ENCODE results near the gene LHPP.
A peak's percentile ranks its signal among the peaks of the same experiment; 100 is the strongest.

Gene LHPP

DNA sequence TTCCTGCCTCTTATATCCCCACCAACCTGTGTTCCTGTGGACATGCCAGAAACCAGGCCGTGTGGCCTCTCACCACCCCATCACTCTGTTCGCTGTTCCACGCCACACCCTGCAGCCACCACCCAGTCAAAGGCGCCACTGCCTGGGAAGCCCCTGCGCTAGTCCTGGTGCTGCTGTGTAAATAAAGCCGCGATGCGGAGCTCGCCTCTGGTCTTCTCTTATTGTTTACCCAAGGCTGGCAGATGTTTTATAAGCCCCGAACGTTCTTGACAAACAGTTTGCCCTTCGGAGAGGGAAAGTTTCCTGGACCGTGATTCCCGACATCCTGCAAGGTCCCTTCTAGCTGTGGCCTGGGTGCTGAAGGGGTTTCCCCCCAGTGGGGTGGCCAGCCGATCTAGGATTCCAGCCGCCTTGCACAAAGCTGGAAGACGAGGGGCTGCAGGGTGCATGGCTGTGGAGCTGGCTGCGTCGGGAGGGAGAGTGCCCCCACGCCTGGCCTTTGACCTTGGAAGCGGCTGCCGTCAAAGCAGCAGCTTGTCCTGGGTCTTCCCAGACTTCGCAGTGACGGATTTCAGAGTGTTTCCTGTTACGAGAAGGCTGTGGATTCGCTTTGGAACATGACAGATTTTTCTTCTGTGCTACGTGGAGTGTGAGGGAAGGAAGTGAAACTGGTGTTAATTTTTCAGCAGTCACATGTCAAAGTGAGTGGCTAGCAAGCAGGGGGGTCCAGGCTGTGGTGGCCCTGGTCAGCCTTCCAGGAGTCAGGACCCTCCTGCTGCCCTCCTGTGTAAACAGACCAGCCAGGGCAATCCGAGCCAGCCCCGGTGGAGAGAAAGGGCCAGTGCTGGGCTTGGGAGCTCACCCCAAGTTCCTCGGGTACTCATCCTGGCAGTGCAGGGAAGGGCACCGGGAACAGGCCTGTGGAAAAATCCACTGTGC, 61.6 kb downstream of the LHPP start:
- DNase-seq, result no peak

DNA sequence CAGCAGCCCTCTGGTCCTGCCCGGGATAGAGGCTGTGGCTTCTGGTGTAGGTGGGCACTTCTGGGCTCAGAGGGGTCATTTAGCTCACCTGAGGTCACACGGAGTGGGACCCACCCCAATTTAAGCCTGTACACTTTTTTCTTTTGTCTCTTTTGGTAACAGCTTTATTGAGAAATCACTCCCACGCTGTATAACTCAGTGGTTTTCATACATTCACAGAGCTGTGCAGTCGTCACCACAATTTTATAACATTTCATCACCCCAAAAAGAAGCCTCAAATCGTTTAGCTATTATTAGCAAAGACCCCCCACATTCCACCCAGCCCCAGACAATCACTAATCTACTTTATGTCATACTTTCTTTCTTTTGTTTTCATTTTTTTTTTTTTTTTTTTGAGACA, 62.3 kb downstream of the LHPP start:
- no peak for DNase-seq

DNA sequence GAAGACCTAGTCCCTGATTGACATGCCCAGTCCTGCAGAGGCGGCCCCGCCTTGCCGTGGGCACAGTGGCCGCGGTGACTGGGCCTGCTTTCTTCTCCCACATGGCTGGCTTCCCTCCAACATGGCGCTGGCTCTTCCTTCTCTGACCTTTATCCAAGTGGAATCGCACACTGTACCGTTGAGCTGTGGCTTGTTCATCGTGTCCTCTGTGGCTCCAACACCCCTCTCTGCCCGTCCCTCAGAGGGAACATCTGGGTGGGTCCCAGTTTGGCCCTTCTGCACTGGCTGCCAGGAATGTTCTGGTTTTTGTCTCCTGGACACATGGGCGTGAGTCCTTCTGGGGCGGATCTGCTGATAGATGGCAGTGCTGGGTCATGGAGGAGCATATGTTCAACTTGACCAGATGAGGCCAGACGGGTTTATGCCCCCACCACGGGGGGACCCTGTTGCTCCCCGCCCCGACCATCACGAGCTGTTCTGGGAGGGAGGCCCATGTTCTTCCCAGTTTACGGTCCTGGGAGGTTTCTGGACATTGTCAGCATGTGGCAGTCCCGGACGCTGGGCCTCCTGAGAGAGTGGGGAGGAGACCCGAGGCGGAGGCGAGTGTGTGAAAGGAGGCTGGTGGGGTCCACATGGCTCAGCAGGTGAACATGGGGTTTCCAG, 63.5 kb downstream of the LHPP start:
- DNase-seq, result no peak

DNA sequence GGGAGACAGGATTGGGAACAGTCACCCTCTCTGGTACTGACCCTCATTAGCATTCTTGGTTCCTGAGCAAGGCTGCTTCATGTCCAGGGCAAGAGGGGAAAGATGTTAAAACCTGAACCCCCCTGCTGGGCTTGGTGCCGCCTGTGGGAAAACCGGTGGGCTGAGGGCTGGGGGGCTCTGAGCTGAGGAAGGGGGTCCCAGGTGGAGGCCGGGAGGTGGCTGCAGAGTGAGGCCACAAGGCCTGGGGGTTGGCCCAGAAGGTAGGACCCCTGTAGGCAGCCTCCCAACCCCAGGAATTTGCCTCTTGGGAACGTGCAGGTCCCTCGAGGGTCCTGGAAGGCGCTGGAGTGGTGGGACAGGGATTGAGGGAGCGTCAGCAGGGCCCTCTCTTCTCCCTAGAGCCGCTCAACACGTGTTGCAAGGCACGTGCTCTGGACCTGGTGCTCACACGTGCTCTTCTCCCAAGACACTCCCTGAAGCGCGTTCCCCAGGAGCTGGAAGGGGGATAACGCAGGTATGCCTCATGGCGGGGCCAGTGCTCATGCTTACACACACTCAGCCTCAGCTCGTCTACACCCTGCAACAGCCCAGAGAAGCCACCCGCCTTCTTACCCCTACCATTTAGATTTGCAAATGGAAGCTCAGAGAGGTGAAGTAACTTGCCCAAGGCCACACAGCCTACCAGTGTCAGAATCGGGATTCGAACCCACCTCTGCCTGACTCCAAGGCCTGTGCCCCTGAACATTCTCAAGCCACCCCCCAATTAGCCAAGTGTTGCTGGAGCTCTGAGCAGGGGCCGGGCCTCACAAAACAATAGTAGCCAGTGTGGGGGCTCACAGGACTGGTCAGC, 64.4 kb downstream of the LHPP start:
- no peak for DNase-seq

DNA sequence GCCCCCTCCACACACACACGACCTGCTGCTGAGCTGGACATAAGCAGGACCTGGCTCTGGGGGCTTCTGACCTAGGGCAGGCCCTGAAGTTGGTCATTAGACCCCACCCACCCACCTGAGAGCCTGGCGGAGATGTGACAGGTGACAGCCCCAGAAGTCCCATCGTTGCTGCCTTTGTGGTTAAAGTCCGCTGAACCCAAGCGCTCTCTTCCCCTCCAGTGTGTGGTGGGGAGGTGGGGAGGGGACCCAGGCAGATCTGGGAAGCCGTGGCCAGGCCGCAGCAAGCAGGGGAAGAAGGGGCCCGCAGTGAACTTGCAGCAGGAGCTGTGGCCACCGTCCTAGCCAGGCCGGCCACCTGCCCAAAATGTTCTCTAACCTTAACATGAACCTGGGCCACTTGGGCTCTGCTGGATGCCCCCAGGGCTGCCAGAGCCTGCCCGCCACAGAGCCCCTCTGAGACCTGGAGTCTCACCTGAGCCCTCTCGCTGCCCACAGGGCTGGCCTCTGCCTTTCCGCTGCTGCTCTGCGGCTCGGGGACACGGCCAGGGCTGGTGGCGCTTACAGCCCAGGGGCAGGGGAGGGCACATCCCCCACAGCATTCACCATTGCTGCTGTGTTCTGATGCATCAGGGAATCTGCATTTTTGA, 65.1 kb downstream of the LHPP start:
- no peak for DNase-seq

DNA sequence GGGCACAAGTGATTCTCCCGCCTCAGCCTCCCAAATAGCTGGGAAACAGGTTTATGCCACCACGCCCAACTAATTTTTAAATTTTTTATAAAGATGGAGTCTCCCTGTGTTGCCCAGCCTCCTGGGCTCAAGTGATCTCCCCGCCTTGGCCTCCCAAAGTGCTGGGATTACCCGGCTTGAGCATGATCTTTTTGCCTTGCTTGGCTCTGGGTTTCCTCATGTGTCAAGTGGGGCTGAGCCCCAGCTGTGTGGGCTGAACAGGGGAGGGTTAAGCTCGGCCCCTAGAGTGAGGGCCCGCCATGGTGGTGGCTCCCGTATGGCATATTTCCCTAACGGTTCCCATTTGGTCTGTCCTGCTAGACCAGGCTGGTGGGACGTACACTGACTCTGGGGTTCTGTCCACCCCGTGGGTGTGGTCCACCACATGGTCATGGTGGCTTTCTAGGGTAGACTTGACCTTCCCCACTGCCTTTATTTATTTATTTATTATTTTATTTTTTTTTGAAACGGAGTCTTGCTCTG, 66.3 kb downstream of the LHPP start:
- no peak for DNase-seq

DNA sequence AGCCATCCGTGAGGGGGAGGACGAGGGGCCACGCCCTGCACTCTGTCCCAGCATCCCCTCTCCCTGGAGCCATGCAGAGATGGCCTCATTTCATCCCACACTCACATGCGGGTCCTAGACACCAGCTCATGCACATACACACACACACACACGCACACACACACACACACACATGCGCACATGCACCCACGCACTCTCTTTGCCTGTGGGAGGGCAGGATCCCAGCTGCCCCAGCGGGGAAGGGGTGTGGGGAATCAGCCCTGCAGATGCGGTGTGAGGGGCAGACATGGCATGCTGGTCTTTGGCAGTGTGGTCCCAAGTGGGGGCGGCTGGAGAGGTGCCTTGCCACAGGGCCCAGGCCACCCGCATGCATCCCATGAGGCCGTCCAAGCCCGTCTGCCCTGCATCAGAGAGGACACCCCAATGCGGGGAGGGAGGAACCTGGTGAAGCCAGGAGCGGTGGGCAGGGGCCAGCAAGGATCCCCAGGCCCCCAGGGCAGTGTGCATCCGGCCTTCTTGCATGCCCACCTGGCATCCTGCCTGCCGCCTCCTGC, 68.1 kb downstream of the LHPP start:
- no peak for DNase-seq

DNA sequence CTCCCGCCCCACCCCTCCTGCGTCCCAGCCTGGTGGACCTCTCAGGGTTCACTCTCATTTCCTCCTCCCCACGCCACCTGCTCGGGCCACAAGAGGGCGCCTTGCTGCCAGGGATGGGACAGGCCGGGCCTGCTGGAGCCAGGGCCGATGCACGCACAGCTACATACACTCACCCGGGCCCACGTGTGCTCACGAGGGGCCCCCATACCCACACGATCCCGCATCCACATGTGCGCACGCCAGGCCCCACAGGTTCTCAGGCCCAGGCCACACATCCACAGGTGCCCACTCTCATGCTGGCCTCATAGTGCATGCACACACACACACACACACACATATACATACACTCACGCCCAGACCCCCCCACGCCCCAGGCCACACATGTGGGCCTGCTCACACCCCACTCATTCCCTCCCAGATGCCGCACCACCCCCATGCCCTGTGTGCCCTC, 68.6 kb downstream of the LHPP start:
- peak; percentile 30 for DNase-seq

DNA sequence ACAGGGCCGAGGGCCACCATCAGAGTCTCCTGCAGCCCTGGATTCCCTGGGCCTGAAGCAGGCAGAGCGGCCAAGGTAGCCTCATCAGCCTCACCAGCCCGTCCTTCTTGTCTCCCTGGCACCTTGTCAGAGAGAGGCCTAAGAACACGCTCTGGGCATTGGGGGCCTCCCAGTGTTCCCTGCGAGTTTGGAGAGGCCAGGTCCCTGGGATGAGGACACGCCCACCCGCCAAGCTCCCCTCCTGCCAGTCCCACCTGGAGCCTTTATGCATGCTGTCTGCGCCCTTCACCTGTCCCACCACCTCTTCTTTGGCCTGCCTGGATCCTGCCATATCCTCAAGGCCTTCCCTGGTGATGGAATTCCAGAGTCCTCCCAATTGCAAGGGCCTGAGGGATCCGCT, 69.2 kb downstream of the LHPP start:
- no peak for DNase-seq

DNA sequence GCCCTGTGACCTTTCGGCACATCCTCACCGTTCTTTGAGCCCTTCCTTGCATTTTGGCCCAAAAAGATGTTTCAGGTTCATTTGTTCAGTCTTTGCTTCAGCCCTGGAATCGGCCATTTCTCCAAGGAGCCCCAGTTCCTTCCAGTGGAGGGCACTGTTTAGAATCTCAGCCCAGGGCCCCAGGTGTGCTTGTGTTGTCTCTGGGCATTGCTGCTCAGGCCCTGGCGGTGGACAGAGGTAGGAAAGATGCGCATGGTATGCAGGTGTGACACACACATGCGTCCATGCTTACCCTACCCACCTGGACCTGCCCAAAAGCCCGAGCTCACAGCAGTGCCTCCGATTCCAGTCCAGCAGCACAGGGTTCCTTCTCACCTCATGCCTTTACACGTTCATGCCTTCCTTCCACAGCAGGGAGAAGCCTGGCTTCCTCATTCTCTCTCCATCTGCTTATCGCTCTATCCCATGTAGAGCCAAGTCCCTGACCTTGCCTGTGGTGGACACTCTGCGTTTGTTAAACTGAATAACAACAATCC, 70.6 kb downstream of the LHPP start:
- no peak for DNase-seq

DNA sequence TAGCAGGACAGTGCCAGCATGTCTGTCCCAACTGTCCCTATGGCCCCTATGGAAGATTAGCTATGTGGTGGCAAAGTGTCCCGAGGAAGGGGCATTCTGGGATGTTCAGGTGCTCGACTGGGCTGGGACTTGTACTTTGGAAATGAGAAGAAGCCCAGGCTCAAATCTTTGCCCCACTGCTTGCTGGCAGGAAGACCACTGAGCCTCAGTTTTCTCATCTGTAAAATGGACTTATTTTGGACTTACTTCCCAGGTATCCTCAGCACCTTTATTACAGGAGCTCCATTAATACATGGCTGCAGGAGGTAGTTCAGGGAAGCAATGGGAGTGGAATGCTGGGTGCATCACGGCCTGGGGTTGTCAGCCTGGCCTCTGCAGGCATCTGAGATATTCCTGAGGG, 71.2 kb downstream of the LHPP start:
- DNase-seq, result no peak

DNA sequence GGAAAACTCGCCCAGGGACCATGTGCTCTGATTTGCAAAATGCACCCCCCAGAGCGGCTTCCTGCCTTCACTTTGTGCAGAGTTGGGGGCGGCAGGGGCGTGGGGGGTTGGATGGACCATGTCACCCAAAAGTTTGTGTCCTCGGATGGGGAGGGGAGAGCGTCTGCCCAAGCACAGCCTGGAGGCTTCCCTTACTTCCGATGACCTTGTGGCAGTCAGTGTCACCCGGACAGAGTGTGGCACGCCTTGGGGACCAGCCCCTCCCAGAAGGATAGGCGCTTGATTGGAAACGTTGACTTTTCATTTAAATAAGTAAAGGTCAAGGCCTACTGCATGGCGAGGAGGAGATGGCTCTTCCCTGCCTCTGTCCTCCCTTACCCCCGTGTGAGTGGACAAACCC, 71.6 kb downstream of the LHPP start:
- no peak for DNase-seq

DNA sequence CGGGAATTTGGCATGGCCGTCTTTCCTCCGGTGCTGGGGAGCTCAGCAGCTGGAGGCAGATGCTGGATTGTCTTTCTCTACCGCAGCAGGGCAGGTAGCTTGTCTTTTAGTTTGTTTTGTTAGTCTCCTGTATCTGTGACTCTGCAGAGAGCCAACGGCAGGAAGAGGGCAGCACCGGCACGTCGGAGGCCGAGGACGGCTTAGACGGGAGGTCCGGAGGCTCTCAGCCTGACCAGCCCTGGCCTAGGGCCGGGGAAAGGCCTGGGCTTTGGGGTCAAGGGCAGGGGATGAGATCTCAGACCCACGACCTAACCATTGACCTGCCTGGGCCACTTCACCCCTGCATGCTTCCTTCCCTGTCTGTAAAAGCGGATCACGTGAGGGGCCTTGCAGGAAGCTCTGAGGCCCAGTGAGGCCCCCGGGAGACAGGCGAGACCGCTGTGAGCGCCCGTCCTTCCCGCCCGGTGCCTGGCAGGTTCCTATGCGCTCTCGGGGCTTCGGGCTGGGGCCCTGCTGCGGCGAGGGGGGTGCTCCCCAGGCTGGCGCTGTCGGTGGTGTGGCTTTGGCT, 72.7 kb downstream of the LHPP start:
- no peak for DNase-seq

DNA sequence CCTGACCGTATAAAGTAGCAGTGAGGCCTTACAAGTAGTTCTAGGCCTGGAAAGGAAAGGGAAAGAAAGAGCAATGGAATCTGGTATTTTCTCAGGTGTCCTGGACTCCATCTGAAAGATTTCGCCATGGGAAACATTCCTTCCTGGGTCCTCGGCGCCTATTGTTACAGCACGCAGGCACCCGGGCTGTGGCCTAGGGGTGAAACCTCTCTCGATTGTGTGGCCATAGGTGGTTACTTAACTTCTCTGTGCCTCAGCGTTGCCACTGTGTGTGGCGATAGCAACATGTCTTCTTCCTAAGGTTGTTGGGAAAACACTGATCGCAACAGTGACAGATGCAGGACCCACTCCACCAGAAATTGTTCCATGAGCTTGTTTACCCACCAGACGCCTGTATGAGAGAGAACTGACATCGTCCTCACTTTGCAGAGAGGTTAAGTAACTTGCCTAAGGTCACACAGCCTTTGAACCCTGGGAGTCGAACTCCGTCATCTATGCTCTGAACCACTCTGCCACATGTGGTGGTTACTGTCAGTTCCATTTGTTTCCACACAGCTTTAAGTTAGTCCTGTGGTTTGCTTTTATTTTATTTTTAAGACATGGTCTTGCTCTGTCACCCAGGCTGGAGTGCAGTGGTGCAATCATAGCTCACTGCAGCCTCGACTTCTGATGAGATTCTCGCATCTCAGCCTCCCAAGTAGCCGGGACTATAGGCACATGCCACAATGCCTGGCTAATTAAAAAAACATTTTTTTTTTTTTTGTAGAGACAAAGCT, 73.4 kb downstream of the LHPP start:
- DNase-seq, result no peak

DNA sequence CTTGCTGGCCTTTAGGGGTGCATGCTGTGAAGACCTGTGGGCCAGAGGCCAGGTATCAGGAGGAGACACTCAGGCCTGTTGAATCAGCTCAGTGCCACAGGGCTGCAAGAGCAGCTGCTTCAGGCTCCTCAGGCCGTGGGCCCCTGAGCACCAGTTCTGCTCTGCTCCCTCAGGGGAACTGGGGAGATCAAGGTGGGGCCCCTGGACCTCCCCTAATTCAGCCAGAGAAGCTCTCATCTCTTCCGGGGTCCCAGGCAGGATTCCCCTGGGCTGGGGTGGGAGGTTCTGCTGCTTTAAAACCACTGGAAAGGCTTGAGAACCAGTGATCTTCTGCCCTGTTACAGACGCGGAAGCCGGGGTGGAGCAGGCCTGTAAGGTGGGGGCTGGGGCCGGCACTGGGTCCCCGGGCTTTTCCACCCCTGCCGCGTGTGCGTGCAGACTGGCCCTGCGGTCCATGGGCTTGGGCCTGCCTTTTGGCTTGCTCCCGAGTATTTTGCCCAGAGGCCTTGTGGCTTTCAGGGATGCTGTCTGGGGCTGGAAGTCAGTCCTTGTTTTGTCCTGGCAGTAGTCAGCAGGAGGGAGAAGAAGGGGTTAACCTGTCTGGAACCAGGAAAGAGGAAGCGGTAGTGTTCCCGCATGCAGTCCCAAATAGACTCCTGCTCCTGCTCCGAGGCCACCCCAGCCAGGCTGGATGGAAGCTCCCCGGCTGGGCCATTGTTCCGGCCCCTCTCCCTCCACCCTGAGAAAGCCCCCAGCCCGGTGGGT, 74.3 kb downstream of the LHPP start:
- DNase-seq, result no peak

DNA sequence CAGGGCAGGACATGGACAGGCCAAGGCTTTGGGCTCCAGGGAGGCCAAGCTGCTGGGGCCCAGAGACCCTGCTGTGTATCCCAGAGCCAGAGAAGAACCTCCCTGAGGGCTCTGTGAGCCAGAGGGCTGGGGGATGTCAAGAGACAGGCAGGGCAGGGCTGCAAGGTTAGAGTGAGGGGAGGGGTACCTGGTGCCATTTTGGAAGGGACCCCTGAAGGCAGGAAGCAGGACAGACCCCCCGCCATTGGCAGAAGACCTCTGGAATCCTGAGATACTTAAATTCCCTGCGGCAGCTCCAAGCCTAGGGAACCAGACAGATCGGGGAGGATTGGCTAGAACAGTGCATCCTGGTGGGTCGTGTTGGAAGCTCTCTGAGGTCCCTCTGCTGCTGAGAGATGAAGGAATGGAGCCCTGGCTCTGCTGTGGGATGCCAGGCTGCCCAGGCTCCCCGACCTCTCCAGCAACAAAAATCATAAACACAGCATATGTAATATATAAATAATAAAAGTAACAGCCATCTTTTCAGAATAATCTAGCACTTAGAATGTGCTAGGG, 75.0 kb downstream of the LHPP start:
- no peak for DNase-seq

DNA sequence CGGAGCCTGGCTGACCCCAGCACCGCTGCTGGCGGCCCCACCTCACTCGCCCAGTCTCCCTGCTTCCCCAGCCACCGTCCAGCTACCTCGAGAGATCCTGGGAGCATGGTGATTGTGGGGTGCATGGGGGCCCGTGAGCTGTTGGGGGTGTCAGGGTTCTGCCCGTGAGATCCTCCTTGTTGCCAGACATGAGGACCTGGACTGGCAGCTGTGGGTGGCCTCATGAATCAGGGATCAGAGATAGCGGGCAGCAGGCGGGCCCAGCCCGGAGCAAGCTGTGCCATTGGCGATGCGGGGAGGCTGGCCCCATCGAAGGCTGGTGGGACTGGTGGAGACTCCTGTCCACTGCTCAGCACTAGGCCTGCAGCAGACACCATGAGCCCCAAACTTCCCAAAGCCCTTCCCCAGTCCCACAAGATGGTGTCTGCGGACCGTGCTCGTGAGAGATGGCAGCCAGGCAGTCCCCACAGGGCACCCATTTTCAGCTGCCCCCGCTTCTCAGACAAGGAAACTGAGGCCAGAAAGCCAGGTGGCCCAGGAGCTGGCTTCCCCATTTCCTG, 75.6 kb downstream of the LHPP start:
- DNase-seq, result no peak

DNA sequence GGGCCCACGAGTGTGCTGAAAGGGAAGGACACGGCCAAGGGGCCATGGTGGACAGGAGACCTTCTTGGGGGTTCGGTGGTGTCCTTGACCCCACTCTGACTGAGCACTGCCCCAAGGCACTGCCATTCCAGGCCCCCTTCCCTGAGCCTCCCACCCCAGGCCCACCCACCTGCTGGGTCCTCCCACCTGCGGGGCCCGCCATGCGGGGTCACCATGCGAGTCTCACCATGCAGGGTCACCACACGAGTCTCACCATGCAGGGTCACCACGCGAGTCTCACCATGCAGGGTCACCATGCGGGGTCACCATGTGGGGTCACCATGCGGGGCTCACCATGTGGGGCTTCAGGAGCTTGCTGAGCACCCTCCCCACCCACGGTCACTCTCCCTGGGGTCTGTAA, 76.3 kb downstream of the LHPP start:
- DNase-seq, result no peak

DNA sequence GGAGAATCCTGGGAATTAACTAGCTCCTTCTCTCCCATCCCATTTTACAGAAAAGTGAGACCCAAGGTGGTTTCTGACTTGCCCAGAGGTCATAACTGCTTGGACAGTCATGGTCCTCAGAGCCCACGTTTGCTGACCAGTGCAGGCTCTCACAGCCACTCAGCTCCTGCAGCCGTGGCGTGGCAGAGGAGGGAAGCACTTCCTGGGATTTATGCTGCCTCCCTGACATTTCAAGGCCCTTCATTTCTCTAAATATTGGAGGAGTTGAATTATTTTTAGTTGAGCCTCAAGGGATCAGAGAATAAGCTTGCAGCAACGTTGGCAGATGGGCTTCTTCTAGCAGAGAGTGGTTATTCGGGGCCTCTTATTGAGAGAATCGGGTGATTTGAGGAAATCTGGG, 77.1 kb downstream of the LHPP start:
- DNase-seq, result no peak
